HG03442 (cell line): Measurements from ENCODE around the gene SPOCK1.

ENCODE experiments used
- ATAC-seq: cut with Tn5 transposase; IDR thresholded peaks from one replicate; pipeline ENCODE4 v1.9.1; 2021; ENCODE audit warnings: mild to moderate bottlenecking, moderate library complexity; ENCODE audit not compliant: unreplicated experiment

Gene SPOCK1

GRCh38 chr5:137176126-137176525 is 323.0 kb downstream of the SPOCK1 start:
- no peak for ATAC-seq

GRCh38 chr5:137174196-137174595 is 324.9 kb downstream of the SPOCK1 start:
- ATAC-seq: no peak

GRCh38 chr5:137172258-137172657 is 326.9 kb downstream of the SPOCK1 start:
- no peak for ATAC-seq

- ATAC-seq: no peak
Observed at GRCh38 chr5:137167187-137167586, 331.9 kb downstream of the SPOCK1 start.

- ATAC-seq: no peak
Observed at GRCh38 chr5:137164961-137165360, 334.2 kb downstream of the SPOCK1 start.

GRCh38 chr5:137164536-137164935 is 334.6 kb downstream of the SPOCK1 start:
- no peak for ATAC-seq

- no peak for ATAC-seq
Observed at GRCh38 chr5:137158691-137159090, 340.4 kb downstream of the SPOCK1 start.

- ATAC-seq: no peak
Observed at GRCh38 chr5:137156180-137156579, 342.9 kb downstream of the SPOCK1 start.

- ATAC-seq: no peak
Observed at GRCh38 chr5:137155261-137156000, 343.7 kb downstream of the SPOCK1 start.

- ATAC-seq: no peak
Observed at GRCh38 chr5:137152616-137153015, 346.5 kb downstream of the SPOCK1 start.

- no peak for ATAC-seq
Observed at GRCh38 chr5:137148655-137149054, 350.5 kb downstream of the SPOCK1 start.

- ATAC-seq: no peak
Observed at GRCh38 chr5:137148159-137148558, 351.0 kb downstream of the SPOCK1 start.

GRCh38 chr5:137147346-137147745 is 351.8 kb downstream of the SPOCK1 start:
- no peak for ATAC-seq

- no peak for ATAC-seq
Observed at GRCh38 chr5:137146402-137146890, 352.7 kb downstream of the SPOCK1 start.

GRCh38 chr5:137145721-137146120 is 353.4 kb downstream of the SPOCK1 start:
- no peak for ATAC-seq

- ATAC-seq: no peak
Observed at GRCh38 chr5:137144656-137145055, 354.5 kb downstream of the SPOCK1 start.

- peak; percentile 69 for ATAC-seq
Observed at GRCh38 chr5:137142764-137143605, 356.1 kb downstream of the SPOCK1 start.

- peak; percentile 49 for ATAC-seq
Observed at GRCh38 chr5:137142346-137142745, 356.8 kb downstream of the SPOCK1 start.

- ATAC-seq: no peak
Observed at GRCh38 chr5:137141779-137142178, 357.3 kb downstream of the SPOCK1 start.

GRCh38 chr5:137136991-137137632 is 362.0 kb downstream of the SPOCK1 start:
- ATAC-seq: no peak

- ATAC-seq: no peak
Observed at GRCh38 chr5:137134920-137135532, 364.1 kb downstream of the SPOCK1 start.
